Measurements from ENCODE around the gene VPS13C.
"Not testable (repeated sequence)": the region's sequence is repeated elsewhere in the genome, so short reads cannot be mapped to it uniquely, and the experiment has no call there.

Gene VPS13C

DNA sequence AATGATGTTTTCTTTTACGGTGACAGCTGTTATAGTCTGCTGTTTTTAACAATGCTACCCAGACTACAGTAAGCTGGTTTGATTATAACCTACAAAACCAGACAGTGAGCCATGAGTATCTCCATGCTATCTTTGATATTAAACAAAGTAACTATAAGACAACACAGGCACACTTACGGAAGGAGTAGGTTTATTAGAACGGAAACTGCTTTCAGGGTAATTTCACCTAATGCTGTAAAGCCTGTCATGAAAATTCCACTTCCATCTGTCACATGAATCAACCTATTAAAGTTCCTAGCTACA, 33.0 kb downstream of the VPS13C start:
- H3K27me3 ChIP-seq (replicated peaks; ENCODE audit: control insufficient read depth, insufficient read depth, low read length) = no peaks in the 10 kb centered on the region
- no peak overlapping the region for H3K4me3 ChIP-seq (replicated peaks; ENCODE audit: low read depth, low read length)
- TF ChIP-seq, protein P1, sequence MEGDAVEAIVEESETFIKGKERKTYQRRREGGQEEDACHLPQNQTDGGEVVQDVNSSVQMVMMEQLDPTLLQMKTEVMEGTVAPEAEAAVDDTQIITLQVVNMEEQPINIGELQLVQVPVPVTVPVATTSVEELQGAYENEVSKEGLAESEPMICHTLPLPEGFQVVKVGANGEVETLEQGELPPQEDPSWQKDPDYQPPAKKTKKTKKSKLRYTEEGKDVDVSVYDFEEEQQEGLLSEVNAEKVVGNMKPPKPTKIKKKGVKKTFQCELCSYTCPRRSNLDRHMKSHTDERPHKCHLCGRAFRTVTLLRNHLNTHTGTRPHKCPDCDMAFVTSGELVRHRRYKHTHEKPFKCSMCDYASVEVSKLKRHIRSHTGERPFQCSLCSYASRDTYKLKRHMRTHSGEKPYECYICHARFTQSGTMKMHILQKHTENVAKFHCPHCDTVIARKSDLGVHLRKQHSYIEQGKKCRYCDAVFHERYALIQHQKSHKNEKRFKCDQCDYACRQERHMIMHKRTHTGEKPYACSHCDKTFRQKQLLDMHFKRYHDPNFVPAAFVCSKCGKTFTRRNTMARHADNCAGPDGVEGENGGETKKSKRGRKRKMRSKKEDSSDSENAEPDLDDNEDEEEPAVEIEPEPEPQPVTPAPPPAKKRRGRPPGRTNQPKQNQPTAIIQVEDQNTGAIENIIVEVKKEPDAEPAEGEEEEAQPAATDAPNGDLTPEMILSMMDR (IDR thresholded peaks at IDR 0.05; ENCODE audit: insufficient read depth, low read length, poor library complexity, severe bottlenecking) = no peak
- H3K36me3 ChIP-seq (ENCODE audit: control insufficient read depth, insufficient read depth, low read length) = no peaks in the 10 kb centered on the region; the same call in 1 of the 2 replicates
- DNase-seq (ENCODE audit: extremely low read depth, insufficient read length) = no peak

DNA sequence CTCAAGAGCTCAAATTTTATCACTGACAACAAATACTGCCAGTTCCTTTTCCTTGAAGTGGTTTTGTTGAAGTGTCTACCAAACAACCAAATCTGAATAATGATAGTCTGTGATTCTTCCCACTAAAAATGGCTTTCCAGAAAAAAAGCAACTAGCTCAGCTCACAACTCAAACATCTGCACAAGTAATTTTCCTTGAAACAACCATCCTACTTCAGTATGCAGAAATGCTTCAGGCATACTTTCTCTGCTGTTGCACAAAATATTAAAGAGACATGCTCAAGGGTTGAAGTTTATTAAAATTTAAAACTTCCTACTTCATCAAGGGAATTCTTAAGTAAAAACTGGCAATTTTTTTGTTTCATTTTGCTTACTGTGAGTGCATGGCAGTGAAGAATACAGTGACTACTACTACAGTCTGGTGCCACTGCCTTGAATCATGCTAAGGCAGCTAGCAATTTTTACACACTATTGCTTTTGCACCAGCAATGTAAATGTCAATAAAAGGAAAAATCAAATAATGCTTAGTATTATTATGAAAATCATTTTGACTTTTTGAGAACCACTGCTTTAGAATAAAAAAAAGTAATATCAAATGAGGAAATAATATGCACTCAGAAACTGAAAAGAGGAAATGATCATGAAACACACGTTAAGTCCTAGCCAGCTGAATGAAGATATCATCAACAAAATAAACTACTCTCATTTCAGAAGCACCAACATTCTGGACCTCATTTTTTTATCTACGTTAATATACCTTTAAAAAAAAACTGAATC, 33.6 kb downstream of the VPS13C start:
- DNase-seq (ENCODE audit: extremely low read depth, insufficient read length) = no peak
- TF ChIP-seq, protein P1 (IDR thresholded peaks at IDR 0.05; ENCODE audit: insufficient read depth, low read length, poor library complexity, severe bottlenecking) = no peak

DNA sequence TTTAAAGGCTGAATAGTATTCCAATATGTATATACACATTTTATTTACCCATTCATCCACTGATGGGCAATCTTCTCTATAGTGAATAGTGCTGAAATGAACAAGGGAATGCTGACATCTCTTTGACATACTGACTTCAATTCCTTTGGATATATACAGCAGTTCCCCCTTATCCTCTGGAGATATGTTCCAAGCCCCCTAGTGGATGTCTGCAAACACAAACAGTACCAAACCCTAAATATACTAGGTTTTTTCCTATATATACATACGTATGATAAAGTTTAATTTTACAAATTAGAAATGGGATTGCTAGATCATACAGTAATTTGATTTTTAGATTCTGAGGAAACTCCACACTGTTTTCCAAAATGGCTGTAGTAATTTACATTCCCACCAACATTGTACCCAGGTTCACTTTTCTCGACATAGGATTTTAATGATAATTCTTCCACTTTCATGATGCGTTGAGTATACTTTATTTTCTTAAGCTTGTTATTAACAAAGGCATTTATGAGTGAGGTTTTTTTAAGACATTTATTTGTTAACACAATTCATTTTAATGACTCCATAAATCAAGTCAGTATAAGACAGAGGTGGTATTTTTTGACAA, 38.2 kb downstream of the VPS13C start:
- TF ChIP-seq, protein P1 (IDR thresholded peaks at IDR 0.05; ENCODE audit: insufficient read depth, low read length, poor library complexity, severe bottlenecking) = peak; percentile 29
- Histone ChIP-seq H3K36me3 (ENCODE audit: control insufficient read depth, insufficient read depth, low read length) (no peaks in the 10 kb centered on the region), H3K27me3 (replicated peaks; ENCODE audit: control insufficient read depth, insufficient read depth, low read length) (no peaks in the 10 kb centered on the region), H3K4me3 (replicated peaks; ENCODE audit: low read depth, low read length) (no peak overlapping the region)
- DNase-seq (ENCODE audit: extremely low read depth, insufficient read length) = no peak

More for the DNA sequence above, 33.6 kb downstream of the VPS13C start:
- Histone ChIP-seq H3K36me3 (ENCODE audit: control insufficient read depth, insufficient read depth, low read length) (no peaks in the 10 kb centered on the region; the same call in 1 of the 2 replicates), H3K27me3 (replicated peaks; ENCODE audit: control insufficient read depth, insufficient read depth, low read length) (no peaks in the 10 kb centered on the region), H3K4me3 (replicated peaks; ENCODE audit: low read depth, low read length) (no peak overlapping the region)

DNA sequence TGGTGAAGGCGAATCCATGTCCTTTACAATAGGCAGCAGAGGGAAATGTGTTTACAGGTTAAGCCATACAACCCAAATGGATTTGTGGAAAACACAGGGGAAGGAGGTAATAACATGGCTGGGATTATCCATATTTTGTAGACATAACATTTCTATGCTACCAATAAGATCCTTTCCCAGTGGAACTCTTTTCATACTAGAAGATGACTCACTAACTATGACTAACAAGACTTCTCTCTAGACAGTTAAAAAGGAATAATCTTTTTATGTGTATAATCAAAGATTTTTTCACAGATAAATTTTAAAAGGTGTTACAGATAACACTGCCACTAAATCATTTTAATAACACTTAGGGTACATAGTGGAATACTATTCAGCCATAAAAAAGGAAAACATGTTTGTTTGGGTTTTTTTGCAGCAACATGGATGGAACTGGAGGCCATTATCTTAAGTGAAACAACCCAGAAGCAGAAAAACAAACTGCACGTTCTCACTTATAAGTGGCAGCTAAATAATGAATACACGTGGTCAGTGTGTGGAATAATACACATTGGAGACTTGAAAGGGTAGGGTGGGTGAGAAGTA, 39.6 kb downstream of the VPS13C start:
- DNase-seq (ENCODE audit: extremely low read depth, insufficient read length) = no peak
- Histone ChIP-seq H3K27me3 (replicated peaks; ENCODE audit: control insufficient read depth, insufficient read depth, low read length) (no peaks in the 10 kb centered on the region), H3K4me3 (replicated peaks; ENCODE audit: low read depth, low read length) (no peak overlapping the region), H3K36me3 (ENCODE audit: control insufficient read depth, insufficient read depth, low read length) (no peaks in the 10 kb centered on the region)
- TF ChIP-seq, protein P1 (IDR thresholded peaks at IDR 0.05; ENCODE audit: insufficient read depth, low read length, poor library complexity, severe bottlenecking) = no peak

DNA sequence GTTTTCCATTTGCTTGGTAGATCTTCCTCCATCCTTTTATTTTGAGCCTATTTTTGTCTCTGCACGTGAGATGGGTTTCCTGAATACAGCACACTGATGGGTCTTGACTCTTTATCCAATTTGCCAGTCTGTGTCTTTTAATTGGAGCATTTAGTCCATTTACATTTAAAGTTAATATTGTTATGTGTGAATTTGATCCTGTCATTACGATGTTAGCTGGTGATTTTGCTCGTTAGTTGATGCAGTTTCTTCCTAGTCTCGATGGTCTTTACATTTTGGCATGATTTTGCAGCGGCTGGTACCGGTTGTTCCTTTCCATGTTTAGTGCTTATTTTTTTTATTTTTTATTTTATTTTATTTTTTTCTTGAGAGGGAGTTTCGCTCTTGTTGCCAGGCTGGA, 54.9 kb downstream of the VPS13C start:
- DNase-seq (ENCODE audit: extremely low read depth, insufficient read length); H3K27me3 ChIP-seq (replicated peaks; ENCODE audit: control insufficient read depth, insufficient read depth, low read length): not testable (repeated sequence)

DNA sequence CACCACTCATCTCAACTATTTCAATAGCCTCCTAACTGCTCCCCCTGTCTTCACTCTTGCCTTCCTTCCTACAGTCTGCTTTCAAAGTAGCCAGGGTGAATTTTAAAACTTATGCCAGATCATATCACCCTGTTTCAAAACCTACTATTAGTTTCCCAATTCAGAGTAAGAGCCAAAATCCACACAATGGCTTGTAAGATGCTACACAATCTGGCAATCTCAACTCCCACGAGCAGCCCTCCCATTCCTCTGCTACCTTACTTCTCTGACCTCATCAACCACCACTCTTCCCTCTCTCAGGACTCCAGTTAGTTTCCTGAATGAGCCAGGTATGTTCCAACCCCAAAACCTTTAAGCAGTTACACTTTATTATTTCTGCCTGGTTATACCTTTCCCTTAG, 62.5 kb downstream of the VPS13C start:
- TF ChIP-seq, protein P1 (IDR thresholded peaks at IDR 0.05; ENCODE audit: insufficient read depth, low read length, poor library complexity, severe bottlenecking) = no peak
- H3K27me3 ChIP-seq (replicated peaks; ENCODE audit: control insufficient read depth, insufficient read depth, low read length) = no peaks in the 10 kb centered on the region
- no peak for DNase-seq (ENCODE audit: extremely low read depth, insufficient read length)
- no peaks in the 10 kb centered on the region; the same call in 1 of the 2 replicates for H3K36me3 ChIP-seq (ENCODE audit: control insufficient read depth, insufficient read depth, low read length)
- no peak overlapping the region for H3K4me3 ChIP-seq (replicated peaks; ENCODE audit: low read depth, low read length)

More for the DNA sequence above, 54.9 kb downstream of the VPS13C start:
- H3K36me3 ChIP-seq (ENCODE audit: control insufficient read depth, insufficient read depth, low read length); H3K4me3 ChIP-seq (replicated peaks; ENCODE audit: low read depth, low read length): not testable (repeated sequence)
